Smooth muscle cell (in vitro differentiated cells): ENCODE measurements around the gene PLEKHG7. TPM values are rescaled to one million over a fixed set of nuclear protein-coding genes. Genes with fewer than 3 reads are reported as not detected.

ENCODE experiments used
- DNase-seq: peaks from one replicate; lab custom pipeline; 2025; ENCODE audit not compliant: unreplicated experiment; lab: John Stamatoyannopoulos, UW
- H2AFZ ChIP-seq: fragments of 200-600 bp; sonication (generic); 2 replicates; pipeline ENCODE4 v1.6.0; 2016; ENCODE audit warnings: antibody characterized with exemption, low read depth, mild to moderate bottlenecking
- H3F3A ChIP-seq: fragments of 200-600 bp; sonication (generic); 2 replicates; pipeline ENCODE4 v1.6.0; 2017; ENCODE audit warnings: antibody characterized with exemption, low read depth
- H3K27ac ChIP-seq: fragments of 200-600 bp; sonication (generic); 2 replicates; pipeline ENCODE4 v1.5.1; 2016; ENCODE audit warnings: low read depth, mild to moderate bottlenecking
- H3K27me3 ChIP-seq: fragments of 200-600 bp; sonication (generic); 2 replicates; pipeline ENCODE4 v1.6.1; 2016; ENCODE audit warnings: low read depth, mild to moderate bottlenecking
- H3K36me3 ChIP-seq: fragments of 200-600 bp; sonication (generic); 2 replicates; pipeline ENCODE4 v1.5.1; 2016; ENCODE audit warnings: low read depth
- H3K4me1 ChIP-seq: fragments of 200-600 bp; sonication (generic); 2 replicates; pipeline ENCODE4 v1.5.1; 2016; ENCODE audit warnings: low read depth
- H3K4me2 ChIP-seq: fragments of 200-600 bp; sonication (generic); 2 replicates; pipeline ENCODE4 v1.6.0; 2016; ENCODE audit warnings: mild to moderate bottlenecking
- H3K4me3 ChIP-seq: fragments of 200-600 bp; sonication (generic); 2 replicates; pipeline ENCODE4 v1.5.1; 2016; ENCODE audit warnings: mild to moderate bottlenecking
- H3K79me2 ChIP-seq: fragments of 200-600 bp; sonication (generic); 2 replicates; pipeline ENCODE4 v1.6.0; 2016; ENCODE audit warnings: low read depth, mild to moderate bottlenecking
- H3K9ac ChIP-seq: fragments of 200-600 bp; sonication (generic); 2 replicates; pipeline ENCODE4 v1.6.0; 2016; ENCODE audit warnings: low read depth
- H3K9me3 ChIP-seq: fragments of 200-600 bp; sonication (generic); replicated peaks from 2 replicates; pipeline ENCODE4 v1.5.1; 2016; ENCODE audit warnings: low read depth
- H4K20me1 ChIP-seq: fragments of 200-600 bp; sonication (generic); 2 replicates; pipeline ENCODE4 v1.6.0; 2016; ENCODE audit warnings: low read depth
- CTCF ChIP-seq: fragments of 200-600 bp; sonication (generic); IDR thresholded peaks from 2 replicates; pipeline ENCODE4 v1.5.1; 2017; ENCODE audit warnings: borderline replicate concordance, mild to moderate bottlenecking, antibody characterized with exemption; ENCODE audit not compliant: insufficient read depth, poor library complexity, severe bottlenecking
- WGBS: methylation state at CpG from one replicate; pipeline ENCODE4 v1.1.7; 2016; ENCODE audit warnings: low lambda C conversion rate; 5-methylcytosine and 5-hydroxymethylcytosine counted together
- polyA plus RNA-seq: library from polyadenylated mRNA; unstranded; fragments of >200 nt; fragmentation: Nextera tagmentation; extraction: Ambion mirVana; gene quantifications from 2 replicates; pipeline ENCODE4 v1.2.1, GENCODE V29; 2016
- total RNA-seq: library from RNA; depleted of rRNA; stranded (reverse); fragments of >200 nt; gene quantifications from 2 replicates; pipeline ENCODE4 v1.2.3, GENCODE V29; 2014

PLEKHG7 gene
- total and polyA plus RNA-seq, 2 experiments from 2014 or later = not detected

GRCh38 chr12:92721130-92721529, 18.3 kb downstream of the PLEKHG7 start:
- H3K36me3 ChIP-seq = no peaks in the 10 kb centered on the region
- H3K27me3 ChIP-seq = no peaks in the 10 kb centered on the region
- no peak overlapping the region for H3K4me3 ChIP-seq
- H3K79me2 ChIP-seq = no peaks in the 10 kb centered on the region
- no peak overlapping the region for H3K9ac ChIP-seq
- H3K27ac ChIP-seq = no peak overlapping the region
- no peaks in the 10 kb centered on the region for H4K20me1 ChIP-seq
- H3K9me3 ChIP-seq = no peaks in the 10 kb centered on the region
- no peak overlapping the region for H2AFZ ChIP-seq
- H3K4me1 ChIP-seq = no peaks in the 10 kb centered on the region
- H3K4me2 ChIP-seq = no peak overlapping the region
- no peaks in the 10 kb centered on the region for H3F3A ChIP-seq
- TF ChIP-seq CTCF = no peak
- DNase-seq = no peak
- 57% methylated on average over 8 of the region's 8 CpGs for WGBS

GRCh38 chr12:92721656-92722055, 18.9 kb downstream of the PLEKHG7 start:
- no peak overlapping the region for H2AFZ ChIP-seq
- no peak for TF ChIP-seq CTCF
- DNase-seq = no peak
- H3K9me3 ChIP-seq = no peaks in the 10 kb centered on the region
- H3K79me2 ChIP-seq = no peaks in the 10 kb centered on the region
- no peak overlapping the region for H3K4me3 ChIP-seq
- H3F3A ChIP-seq = no peaks in the 10 kb centered on the region
- no peaks in the 10 kb centered on the region for H3K4me1 ChIP-seq
- 90% methylated on average over 1 of the region's 1 CpG for WGBS
- H3K27ac ChIP-seq = no peak overlapping the region
- no peak overlapping the region for H3K4me2 ChIP-seq
- H4K20me1 ChIP-seq = no peaks in the 10 kb centered on the region
- H3K36me3 ChIP-seq = no peaks in the 10 kb centered on the region
- H3K27me3 ChIP-seq = no peaks in the 10 kb centered on the region
- H3K9ac ChIP-seq = no peak overlapping the region

DNA sequence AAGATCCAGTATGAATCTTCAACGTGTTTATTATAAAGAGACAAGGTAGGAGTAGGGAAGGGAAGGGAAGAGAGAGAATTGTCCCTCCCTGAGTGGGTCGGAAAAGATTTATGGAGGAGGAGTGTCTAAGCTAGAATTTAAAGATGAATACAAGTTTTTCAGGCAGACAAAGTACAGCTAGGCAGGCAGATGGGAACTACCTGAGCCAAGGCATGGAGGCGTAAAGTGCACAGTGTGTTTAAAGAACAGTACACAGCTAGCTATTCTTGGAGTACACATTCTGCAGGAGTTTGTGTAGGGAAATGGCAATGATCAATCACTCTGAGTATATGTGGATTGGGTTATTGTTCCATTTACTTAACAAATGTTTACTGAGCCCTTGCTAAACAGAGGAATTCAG, 20.1 kb downstream of the PLEKHG7 start:
- Histone ChIP-seq H3K36me3 (no peaks in the 10 kb centered on the region), H3K4me3 (no peak overlapping the region), H3K9me3 (no peaks in the 10 kb centered on the region), H4K20me1 (no peaks in the 10 kb centered on the region), H3K79me2 (no peaks in the 10 kb centered on the region), H2AFZ (no peak overlapping the region), H3F3A (no peaks in the 10 kb centered on the region), H3K9ac (no peak overlapping the region), H3K4me1 (no peaks in the 10 kb centered on the region), H3K27me3 (no peaks in the 10 kb centered on the region), H3K27ac (no peak overlapping the region), H3K4me2 (no peak overlapping the region)
- no peak for DNase-seq
- no peak for TF ChIP-seq CTCF
- 91% methylated on average over 3 of the region's 3 CpGs for WGBS

GRCh38 chr12:92726850-92727249, 24.1 kb downstream of the PLEKHG7 start:
- Histone ChIP-seq H3K79me2 (no peaks in the 10 kb centered on the region), H2AFZ (no peak overlapping the region), H4K20me1 (no peaks in the 10 kb centered on the region), H3K4me2 (no peak overlapping the region), H3K4me1 (no peaks in the 10 kb centered on the region), H3K27ac (no peak overlapping the region), H3K27me3 (no peaks in the 10 kb centered on the region), H3K9ac (no peak overlapping the region), H3K4me3 (no peak overlapping the region), H3F3A (no peaks in the 10 kb centered on the region), H3K9me3 (no peaks in the 10 kb centered on the region), H3K36me3 (no peaks in the 10 kb centered on the region)
- WGBS = 75% methylated on average over 4 of the region's 4 CpGs
- no peak for DNase-seq
- no peak for TF ChIP-seq CTCF
